ENCODE data around the gene VPS13A. TPM values are rescaled to one million over a fixed set of nuclear protein-coding genes. Genes with fewer than 3 reads are reported as not detected.

VPS13A gene
- total and polyA plus RNA-seq, 2 of the 13 experiments (the other 11 are each of a cell fraction or from before 2014, with no cell fraction given), result 20.4 to 20.7 TPM

DNA sequence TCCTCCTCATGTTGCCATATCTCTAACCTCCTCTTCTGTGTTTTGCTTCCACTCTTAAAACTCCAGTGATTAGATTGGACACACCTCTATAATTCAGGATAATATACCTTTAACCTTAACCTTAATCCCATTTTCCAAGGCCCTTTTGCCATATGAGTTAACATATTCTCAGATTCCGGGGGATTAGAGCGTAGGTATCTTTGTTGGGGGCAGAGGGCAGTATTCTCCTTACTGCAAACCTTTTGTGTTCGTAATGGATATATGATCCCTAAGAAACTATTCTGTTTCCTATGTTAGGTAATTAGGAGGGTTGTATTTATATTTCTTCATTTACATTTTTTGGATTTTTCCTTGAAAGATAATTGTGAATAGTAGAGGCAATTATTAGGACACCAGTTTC, 99.5 kb downstream of the VPS13A start:
- no peak for FAIRE-seq

GRCh38 chr9:77277719-77278118, 100.4 kb downstream of the VPS13A start:
- ChIA-PET CTCF (ENCODE audit: low intra/inter-chr PET ratio, low total read pairs) (no interaction called here), POLR2A (no interaction called here)
- DNase-seq (ENCODE audit: low spot score), result no peak
- Histone ChIP-seq H3K9ac (ENCODE audit: insufficient read depth, low read depth, low read length) (no peak overlapping the region), H3K4me3 (replicated peaks in 1 of 3; ENCODE audit: insufficient read depth in 1 of 3, low read depth in 2 of 3, low read length in 3 of 3) (no peak overlapping the region), H3K9me3 (ENCODE audit: low read length) (no peaks in the 10 kb centered on the region), H3K27me3 (ENCODE audit: control insufficient read depth in 1 of 2, insufficient read depth in 2 of 2, low read length in 2 of 2) (no peaks in the 10 kb centered on the region), H3K79me2 (ENCODE audit: insufficient read depth, low read length) (no peaks in the 10 kb centered on the region), H3K4me2 (ENCODE audit: low read depth, low read length) (no peak overlapping the region), H2AFZ (ENCODE audit: low read length) (no peak overlapping the region), H4K20me1 (ENCODE audit: insufficient read depth, low read length) (no peaks in the 10 kb centered on the region), H3K36me3 (replicated peaks in 1 of 2; ENCODE audit: control insufficient read depth in 1 of 2, insufficient read depth in 2 of 2, low read length in 2 of 2) (peaks cover 2 to 11% of the 10 kb centered on the region in 2 experiments; a peak in 2 of 5 replicates), H3K27ac (ENCODE audit: extremely low read length, insufficient read depth, low read length) (no peak overlapping the region), H3K4me1 (ENCODE audit: insufficient read depth, low read length) (peaks cover 3% of the 10 kb centered on the region; the same call in 1 of the 2 replicates)
- FAIRE-seq, result no peak
- intact Hi-C loops (cut with micrococcal nuclease; ENCODE audit: unreplicated experiment), result no loop called here
- in situ Hi-C loops (cut with HindIII; ENCODE audit: extremely low pct_ligation_motif_present, low pct_unique_long_range_greater_than_20kb), result no loop called here
- BruUV-seq (replicated peaks), result no TSS peak
- ATAC-seq, result no peak
- WGBS (ENCODE audit: low lambda C conversion rate), result 86% methylated on average over 3 of the region's 3 CpGs
- TF ChIP-seq ZNF737 (CRISPR knock-in tag; IDR thresholded peaks at IDR 0.05; ENCODE audit: borderline replicate concordance) (no peak), ZNF143 (CRISPR knock-in tag; IDR thresholded peaks at IDR 0.05) (no peak), ZFP90 (CRISPR knock-in tag; IDR thresholded peaks at IDR 0.05; ENCODE audit: borderline replicate concordance) (no peak), ZNF207 (IDR thresholded peaks at IDR 0.05; ENCODE audit: borderline replicate concordance) (no peak), ZNF547 (CRISPR knock-in tag; IDR thresholded peaks at IDR 0.05) (no peak), ZNF7 (CRISPR knock-in tag; IDR thresholded peaks at IDR 0.05) (no peak), SNAPC2 (CRISPR knock-in tag; IDR thresholded peaks at IDR 0.05) (no peak), MTERF4 (CRISPR knock-in tag; IDR thresholded peaks at IDR 0.05) (no peak)
- TF ChIP-seq, protein P1, sequence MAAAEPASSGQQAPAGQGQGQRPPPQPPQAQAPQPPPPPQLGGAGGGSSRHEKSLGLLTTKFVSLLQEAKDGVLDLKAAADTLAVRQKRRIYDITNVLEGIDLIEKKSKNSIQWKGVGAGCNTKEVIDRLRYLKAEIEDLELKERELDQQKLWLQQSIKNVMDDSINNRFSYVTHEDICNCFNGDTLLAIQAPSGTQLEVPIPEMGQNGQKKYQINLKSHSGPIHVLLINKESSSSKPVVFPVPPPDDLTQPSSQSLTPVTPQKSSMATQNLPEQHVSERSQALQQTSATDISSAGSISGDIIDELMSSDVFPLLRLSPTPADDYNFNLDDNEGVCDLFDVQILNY (CRISPR knock-in tag; conservative IDR thresholded peaks at IDR 0.05), result no peak
- TF ChIP-seq, protein P2, sequence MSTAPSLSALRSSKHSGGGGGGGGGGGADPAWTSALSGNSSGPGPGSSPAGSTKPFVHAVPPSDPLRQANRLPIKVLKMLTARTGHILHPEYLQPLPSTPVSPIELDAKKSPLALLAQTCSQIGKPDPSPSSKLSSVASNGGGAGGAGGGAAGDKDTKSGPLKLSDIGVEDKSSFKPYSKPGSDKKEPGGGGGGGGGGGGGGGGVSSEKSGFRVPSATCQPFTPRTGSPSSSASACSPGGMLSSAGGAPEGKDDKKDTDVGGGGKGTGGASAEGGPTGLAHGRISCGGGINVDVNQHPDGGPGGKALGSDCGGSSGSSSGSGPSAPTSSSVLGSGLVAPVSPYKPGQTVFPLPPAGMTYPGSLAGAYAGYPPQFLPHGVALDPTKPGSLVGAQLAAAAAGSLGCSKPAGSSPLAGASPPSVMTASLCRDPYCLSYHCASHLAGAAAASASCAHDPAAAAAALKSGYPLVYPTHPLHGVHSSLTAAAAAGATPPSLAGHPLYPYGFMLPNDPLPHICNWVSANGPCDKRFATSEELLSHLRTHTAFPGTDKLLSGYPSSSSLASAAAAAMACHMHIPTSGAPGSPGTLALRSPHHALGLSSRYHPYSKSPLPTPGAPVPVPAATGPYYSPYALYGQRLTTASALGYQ (CRISPR knock-in tag; IDR thresholded peaks at IDR 0.05), result no peak
- TF ChIP-seq, protein P3, sequence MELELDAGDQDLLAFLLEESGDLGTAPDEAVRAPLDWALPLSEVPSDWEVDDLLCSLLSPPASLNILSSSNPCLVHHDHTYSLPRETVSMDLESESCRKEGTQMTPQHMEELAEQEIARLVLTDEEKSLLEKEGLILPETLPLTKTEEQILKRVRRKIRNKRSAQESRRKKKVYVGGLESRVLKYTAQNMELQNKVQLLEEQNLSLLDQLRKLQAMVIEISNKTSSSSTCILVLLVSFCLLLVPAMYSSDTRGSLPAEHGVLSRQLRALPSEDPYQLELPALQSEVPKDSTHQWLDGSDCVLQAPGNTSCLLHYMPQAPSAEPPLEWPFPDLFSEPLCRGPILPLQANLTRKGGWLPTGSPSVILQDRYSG (CRISPR knock-in tag; IDR thresholded peaks at IDR 0.05), result no peak
- TF ChIP-seq, protein P4, sequence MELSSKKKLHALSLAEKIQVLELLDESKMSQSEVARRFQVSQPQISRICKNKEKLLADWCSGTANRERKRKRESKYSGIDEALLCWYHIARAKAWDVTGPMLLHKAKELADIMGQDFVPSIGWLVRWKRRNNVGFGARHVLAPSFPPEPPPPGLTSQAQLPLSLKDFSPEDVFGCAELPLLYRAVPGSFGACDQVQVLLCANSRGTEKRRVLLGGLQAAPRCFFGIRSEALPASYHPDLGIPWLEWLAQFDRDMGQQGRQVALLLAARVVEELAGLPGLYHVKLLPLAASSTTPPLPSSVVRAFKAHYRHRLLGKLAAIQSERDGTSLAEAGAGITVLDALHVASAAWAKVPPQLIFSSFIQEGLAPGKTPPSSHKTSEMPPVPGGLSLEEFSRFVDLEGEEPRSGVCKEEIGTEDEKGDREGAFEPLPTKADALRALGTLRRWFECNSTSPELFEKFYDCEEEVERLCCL (CRISPR knock-in tag; IDR thresholded peaks at IDR 0.05; ENCODE audit: borderline replicate concordance), result no peak

More for the DNA sequence above, 99.5 kb downstream of the VPS13A start:
- intact Hi-C loops (cut with micrococcal nuclease; ENCODE audit: unreplicated experiment), result no loop called here
- CTCF ChIA-PET (ENCODE audit: low intra/inter-chr PET ratio, low total read pairs), result no interaction called here
- no TSS peak for BruUV-seq (replicated peaks)
- H3K36me3 ChIP-seq (replicated peaks in 1 of 2; ENCODE audit: control insufficient read depth in 1 of 2, insufficient read depth in 2 of 2, low read length in 2 of 2), result peaks cover 2 to 9% of the 10 kb centered on the region in 2 experiments; a peak in 2 of 5 replicates
- H3K4me2 ChIP-seq (ENCODE audit: low read depth, low read length), result no peak overlapping the region
- WGBS (ENCODE audit: low lambda C conversion rate), result 96% methylated on average over 3 of the region's 3 CpGs
- in situ Hi-C loops (cut with HindIII; ENCODE audit: extremely low pct_ligation_motif_present, low pct_unique_long_range_greater_than_20kb), result no loop called here
- H3K9me3 ChIP-seq (ENCODE audit: low read length), result no peaks in the 10 kb centered on the region
- TF ChIP-seq ZSCAN9 (CRISPR knock-in tag; IDR thresholded peaks at IDR 0.05; ENCODE audit: borderline replicate concordance), result no peak
- TF ChIP-seq ZNF354B (CRISPR knock-in tag; IDR thresholded peaks at IDR 0.05), result no peak
- TF ChIP-seq ZFP36L1 (CRISPR knock-in tag; IDR thresholded peaks at IDR 0.05), result no peak
- H2AFZ ChIP-seq (ENCODE audit: low read length), result no peak overlapping the region
- DNase-seq (ENCODE audit: low spot score) (no peak), ATAC-seq (no peak)
- H3K27ac ChIP-seq (ENCODE audit: extremely low read length, insufficient read depth, low read length), result no peak overlapping the region
- H4K20me1 ChIP-seq (ENCODE audit: insufficient read depth, low read length), result no peaks in the 10 kb centered on the region
- POLR2A ChIA-PET, result no interaction called here
- H3K4me1 ChIP-seq (ENCODE audit: insufficient read depth, low read length), result no peaks in the 10 kb centered on the region
- no peaks in the 10 kb centered on the region for H3K27me3 ChIP-seq (ENCODE audit: control insufficient read depth in 1 of 2, insufficient read depth in 2 of 2, low read length in 2 of 2)
- no peak overlapping the region for H3K9ac ChIP-seq (ENCODE audit: insufficient read depth, low read depth, low read length)
- no peak overlapping the region for H3K4me3 ChIP-seq (replicated peaks in 1 of 3; ENCODE audit: insufficient read depth in 1 of 3, low read depth in 2 of 3, low read length in 3 of 3)
- H3K79me2 ChIP-seq (ENCODE audit: insufficient read depth, low read length), result no peaks in the 10 kb centered on the region

Measured in HepG2 (cell line).